ENCODE measurements around the gene ENDOV.

DNA sequence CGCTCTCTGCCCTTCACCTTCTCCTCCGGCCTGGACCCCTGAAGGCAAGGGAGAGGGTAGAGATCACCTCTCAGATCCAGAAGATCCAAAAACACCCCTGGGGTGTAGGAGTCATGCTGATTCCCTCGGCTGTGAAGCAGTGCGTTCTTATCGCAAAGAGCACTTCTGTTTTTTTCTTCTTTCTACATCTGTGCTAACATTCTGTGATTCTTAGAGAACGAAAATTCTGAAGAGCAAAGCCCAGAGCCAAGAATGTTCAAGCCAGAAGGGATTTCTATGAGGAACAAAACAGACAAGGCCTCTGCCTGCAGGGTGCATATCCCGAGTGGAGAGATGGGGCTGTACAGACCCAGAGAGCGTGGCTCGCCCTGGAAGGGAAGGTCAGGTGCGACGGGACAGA lies 44.3 kb downstream of the ENDOV start:
- TF ChIP-seq, protein P1, sequence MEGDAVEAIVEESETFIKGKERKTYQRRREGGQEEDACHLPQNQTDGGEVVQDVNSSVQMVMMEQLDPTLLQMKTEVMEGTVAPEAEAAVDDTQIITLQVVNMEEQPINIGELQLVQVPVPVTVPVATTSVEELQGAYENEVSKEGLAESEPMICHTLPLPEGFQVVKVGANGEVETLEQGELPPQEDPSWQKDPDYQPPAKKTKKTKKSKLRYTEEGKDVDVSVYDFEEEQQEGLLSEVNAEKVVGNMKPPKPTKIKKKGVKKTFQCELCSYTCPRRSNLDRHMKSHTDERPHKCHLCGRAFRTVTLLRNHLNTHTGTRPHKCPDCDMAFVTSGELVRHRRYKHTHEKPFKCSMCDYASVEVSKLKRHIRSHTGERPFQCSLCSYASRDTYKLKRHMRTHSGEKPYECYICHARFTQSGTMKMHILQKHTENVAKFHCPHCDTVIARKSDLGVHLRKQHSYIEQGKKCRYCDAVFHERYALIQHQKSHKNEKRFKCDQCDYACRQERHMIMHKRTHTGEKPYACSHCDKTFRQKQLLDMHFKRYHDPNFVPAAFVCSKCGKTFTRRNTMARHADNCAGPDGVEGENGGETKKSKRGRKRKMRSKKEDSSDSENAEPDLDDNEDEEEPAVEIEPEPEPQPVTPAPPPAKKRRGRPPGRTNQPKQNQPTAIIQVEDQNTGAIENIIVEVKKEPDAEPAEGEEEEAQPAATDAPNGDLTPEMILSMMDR (IDR thresholded peaks at IDR 0.05): no peak
- TF ChIP-seq POLR2A (IDR thresholded peaks at IDR 0.05): no peak

Data from ovary (tissue), 3 donors.